GM12878 (cell line): ENCODE data around the gene ARL15. TPM values are rescaled to one million over a fixed set of nuclear protein-coding genes. Genes with fewer than 3 reads are reported as not detected.

Source experiments
- ATAC-seq: fragments of 200-7000 bp; cut with Tn5 transposase; 3 replicates; pipeline ENCODE4 v1.9.1; 2020; ENCODE audit warnings: mild to moderate bottlenecking, moderate library complexity
- BruUV-seq: library from RNA; stranded (reverse); fragments of 400-500 nt; replicated peaks from 2 replicates; lab custom pipeline; 2021; lab: Mats Ljungman, UMichigan
- CTCF ChIA-PET: fragments of 300-600 bp; sonication (Branson Sonifier 250); formaldehyde crosslinking; extraction: SDS; loops from one replicate; lab custom pipeline; 2021; ENCODE audit warnings: inconsistent platforms; lab: Yijun Ruan, JAX
- POLR2A ChIA-PET: fragments of 350-600 bp; formaldehyde crosslinking; extraction: SDS; loops from one replicate; lab custom pipeline; 2021; ENCODE audit warnings: inconsistent platforms; lab: Charles Lee
- RAD21 ChIA-PET: fragments of 300-600 bp; sonication (Branson Sonifier 250); formaldehyde crosslinking; loops from one replicate; lab custom pipeline; 2023; ENCODE audit warnings: antibody characterized with exemption; ENCODE audit not compliant: unreplicated experiment; lab: Charles Lee
- SMC1A ChIA-PET: fragments of 300-600 bp; sonication (Branson Sonifier 250); formaldehyde crosslinking; loops from one replicate; lab custom pipeline; 2023; ENCODE audit not compliant: unreplicated experiment, uncharacterized antibody; lab: Charles Lee
- DNase-seq: peaks from one replicate; pipeline ENCODE4 v3.0.0-alpha.2; 2011; ENCODE audit warnings: low read depth, low spot score
- FAIRE-seq: peaks from 3 replicates; lab custom pipeline; 2011; peaks lifted over from hg19 to GRCh38; lab: Jason Lieb, UNC
- H2AFZ ChIP-seq: 2 replicates; pipeline ENCODE4 v1.6.0; 2011; ENCODE audit warnings: low read depth, low read length, control low read depth; ENCODE audit not compliant: control insufficient read depth
- H3K27ac ChIP-seq: 2 replicates; pipeline ENCODE4 v1.5.1; 2011; ENCODE audit warnings: control low read depth; ENCODE audit not compliant: control insufficient read depth, insufficient read depth
- H3K27me3 ChIP-seq, 2 experiments: replicated peaks in 1 of 2; 2 replicates each; pipeline versions ENCODE4 v1.6.0 to v1.6.1; 2011; ENCODE audit warnings: low read length in 1 of 2; ENCODE audit not compliant: control insufficient read depth in 2 of 2, insufficient read depth in 2 of 2
- H3K36me3 ChIP-seq, 2 experiments: 2 replicates each; pipeline ENCODE4 v1.5.1; 2011; ENCODE audit warnings: low read length in 1 of 2; ENCODE audit not compliant: control insufficient read depth in 2 of 2, insufficient read depth in 2 of 2
- H3K4me1 ChIP-seq: 2 replicates; pipeline ENCODE4 v1.6.1; 2011; ENCODE audit warnings: mild to moderate bottlenecking, low read length, moderate library complexity, mixed read lengths; ENCODE audit not compliant: control insufficient read depth, insufficient read depth
- H3K4me2 ChIP-seq: 2 replicates; pipeline ENCODE4 v1.6.0; 2011; ENCODE audit warnings: control low read depth; ENCODE audit not compliant: control insufficient read depth, insufficient read depth
- H3K4me3 ChIP-seq: fragments of 200-600 bp; sonication (generic); 2 replicates; pipeline ENCODE4 v1.5.1; 2016
- H3K79me2 ChIP-seq: 2 replicates; pipeline ENCODE4 v1.6.0; 2011; ENCODE audit warnings: low read length; ENCODE audit not compliant: control insufficient read depth, insufficient read depth
- H3K9ac ChIP-seq: 2 replicates; pipeline ENCODE4 v1.8.0; 2011; ENCODE audit warnings: low read length, control low read depth, mixed read lengths; ENCODE audit not compliant: control insufficient read depth, insufficient read depth
- H3K9me3 ChIP-seq: replicated peaks from 3 replicates; pipeline ENCODE4 v1.5.1; 2011; ENCODE audit warnings: mild to moderate bottlenecking, low read length; ENCODE audit not compliant: control insufficient read depth, insufficient read depth
- H4K20me1 ChIP-seq: 2 replicates; pipeline ENCODE4 v1.6.0; 2011; ENCODE audit not compliant: control insufficient read depth, insufficient read depth
- CEBPZ ChIP-seq: fragments of 150-350 bp; IDR thresholded peaks from 2 replicates; pipeline ENCODE4 v1.6.1; 2016; ENCODE audit warnings: low read depth, low read length
- KAT2A ChIP-seq: conservative IDR thresholded peaks from 2 replicates; pipeline ENCODE4 v1.6.1; 2011; ENCODE audit warnings: low read depth, low read length; ENCODE audit not compliant: control insufficient read depth
- MTA2 ChIP-seq: fragments of 450-650 bp; IDR thresholded peaks from 2 replicates; pipeline ENCODE4 v1.6.1; 2016; ENCODE audit warnings: low read depth, mild to moderate bottlenecking, moderate library complexity
- WGBS: methylation state at CpG from one replicate; pipeline ENCODE4 v1.1.6; 2016; ENCODE audit warnings: low lambda C conversion rate; ENCODE audit not compliant: insufficient replicate concordance, insufficient coverage; ENCODE audit errors: missing lambda C conversion rate; 5-methylcytosine and 5-hydroxymethylcytosine counted together
- in situ Hi-C: fragments of 300-500 bp; cut with MboI; formaldehyde crosslinking; loops from 9 replicates; pipeline ENCODE4 v1.14.3; 2018; ENCODE audit warnings: mixed read lengths
- intact Hi-C: fragments of 100-400 bp; cut with micrococcal nuclease; formaldehyde crosslinking; loops from one replicate; pipeline ENCODE4 v1.14.2; 2022; ENCODE audit not compliant: unreplicated experiment
- polyA plus RNA-seq, 11 experiments: library from polyadenylated mRNA; depleted of rRNA in 4 of 11; unstranded in 6 of 11; stranded (reverse) in 5 of 11; fragments of >200 nt; fragmentation: Nextera tagmentation in 4 of 11; fragmentation: Illumina TruSeq in 1 of 11; extraction: Ambion mirVana in 4 of 11; extraction: Trizol in 1 of 11; gene quantifications; 1 replicate in 1 of 11; 2 replicates in 10 of 11; pipeline versions ENCODE4 v1.2.1 to v1.2.3, GENCODE V29; 2011 to 2016; ENCODE audit warnings: inconsistent platforms in 2 of 11, missing spikeins in 2 of 11, low read depth in 1 of 11
- total RNA-seq, 4 experiments: library from RNA; depleted of rRNA in 3 of 4; stranded (reverse); fragments of >200 nt in 3 of 4; fragmentation: Illumina TruSeq in 1 of 4; extraction: Trizol in 1 of 4; gene quantifications; 2 replicates each; pipeline versions ENCODE4 v1.2.1 to v1.2.3, GENCODE V29; 2013 to 2021

ARL15 gene
- total and polyA plus RNA-seq, 10 of the 15 experiments (the other 5 are each of a cell fraction or from before 2014, with no cell fraction given): 3.6 to 11.0 (median 7.7) TPM

DNA sequence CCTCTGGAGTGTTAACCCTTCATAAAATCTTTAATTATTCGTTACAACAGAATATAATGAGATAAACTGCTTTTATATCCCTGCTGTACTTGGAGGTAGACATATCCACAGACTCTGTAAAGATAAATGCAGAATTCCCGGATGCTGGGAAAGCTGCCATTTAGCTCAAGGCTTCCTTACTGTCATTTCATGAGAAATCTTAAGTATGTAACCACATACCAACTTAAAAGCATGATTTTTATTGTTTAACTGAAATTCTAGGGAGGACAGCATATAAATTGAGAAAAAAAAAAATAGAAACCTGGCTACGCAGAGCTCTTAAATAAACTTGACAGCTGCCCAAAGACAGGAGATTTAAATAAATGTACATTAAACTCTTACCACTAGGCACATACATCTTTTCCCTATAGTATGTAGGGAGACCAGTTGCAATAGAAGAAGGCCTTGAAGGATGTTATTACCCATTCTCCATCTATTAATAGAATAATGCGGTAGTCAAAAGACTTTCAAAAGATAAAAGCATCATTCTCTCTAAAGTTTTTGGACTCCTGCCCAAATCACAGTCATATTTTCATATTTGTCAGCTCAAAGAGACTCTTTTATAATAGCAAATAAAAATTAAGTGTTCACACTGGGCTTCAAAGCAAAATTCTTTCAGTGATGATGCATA is 376.1 kb downstream of the ARL15 start (continued):
- no peak for TF ChIP-seq CEBPZ
- TF ChIP-seq, all 136 proteins: peak for 0

DNA sequence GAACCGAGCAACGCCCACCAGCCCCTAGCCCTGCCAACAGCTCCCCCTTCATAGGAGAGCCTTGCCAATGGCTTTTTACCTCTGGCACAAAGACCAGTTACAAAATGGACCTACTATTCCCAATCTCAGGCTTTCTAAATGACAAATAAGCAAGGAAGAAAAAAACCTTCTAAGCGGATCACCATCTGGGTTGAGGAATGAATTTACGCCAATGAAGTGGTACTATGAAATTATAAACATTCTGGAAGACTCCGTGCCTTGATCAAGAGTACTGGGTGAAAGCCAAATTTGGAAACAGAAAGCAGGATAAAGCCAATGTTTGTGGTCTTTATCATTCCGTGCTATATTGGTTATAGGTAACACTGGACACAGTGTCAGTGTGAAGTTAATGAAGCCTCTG is 378.0 kb downstream of the ARL15 start:
- Histone ChIP-seq H3K9ac (no peak overlapping the region), H3K27me3 (no peaks in the 10 kb centered on the region), H3K79me2 (no peaks in the 10 kb centered on the region), H3K4me2 (no peak overlapping the region), H3K27ac (no peak overlapping the region), H3K36me3 (no peaks in the 10 kb centered on the region), H2AFZ (no peak overlapping the region), H3K9me3 (no peaks in the 10 kb centered on the region), H3K4me1 (no peaks in the 10 kb centered on the region), H4K20me1 (no peaks in the 10 kb centered on the region), H3K4me3 (no peak overlapping the region)
- ChIA-PET CTCF (no interaction called here), SMC1A (no interaction called here), RAD21 (no interaction called here), POLR2A (no interaction called here)
- in situ Hi-C loops (no loop called here), intact Hi-C loops (no loop called here)
- BruUV-seq: no TSS peak
- 64% methylated on average over 6 of the region's 6 CpGs for WGBS
- ATAC-seq (no peak), DNase-seq (no peak), FAIRE-seq (no peak)
- TF ChIP-seq MTA2: no peak
- no peak for TF ChIP-seq KAT2A
